Ectodermal cell (in vitro differentiated cells): ENCODE measurements around the gene DGKG.

ENCODE experiments used
- H3K27ac ChIP-seq: 2 replicates; pipeline ENCODE4 v1.7.0; 2013; ENCODE audit warnings: mild to moderate bottlenecking, low read depth, low read length; ENCODE audit not compliant: insufficient read depth, poor library complexity, severe bottlenecking
- H3K27me3 ChIP-seq: 2 replicates; pipeline ENCODE4 v1.7.0; 2013; ENCODE audit warnings: mild to moderate bottlenecking, low read length; ENCODE audit not compliant: insufficient read depth, control insufficient read depth, poor library complexity, severe bottlenecking
- H3K36me3 ChIP-seq: one replicate; pipeline ENCODE4 v1.7.0; 2013; ENCODE audit warnings: low read length; ENCODE audit not compliant: control insufficient read depth, insufficient read depth
- H3K4me1 ChIP-seq: one replicate; pipeline ENCODE4 v1.7.0; 2013; ENCODE audit warnings: low read length; ENCODE audit not compliant: control insufficient read depth, insufficient read depth
- H3K4me3 ChIP-seq: 2 replicates; pipeline ENCODE4 v1.7.0; 2013; ENCODE audit warnings: low read depth, low read length, control low read depth; ENCODE audit not compliant: insufficient read depth
- H3K9me3 ChIP-seq: 2 replicates; pipeline ENCODE4 v1.7.0; 2013; ENCODE audit warnings: mild to moderate bottlenecking, low read length, moderate library complexity; ENCODE audit not compliant: control insufficient read depth
- whole genome bisulfite sequencing, 2 experiments: methylation state at CpG; one replicate each; pipeline ENCODE4 v1.1.7; 2013; ENCODE audit warnings: missing lambda C conversion rate in 2 of 2; 5-methylcytosine and 5-hydroxymethylcytosine counted together

DGKG gene

GRCh38 chr3:186281176-186281575, 80.9 kb downstream of the DGKG start:
- Histone ChIP-seq H3K9me3 (no peaks in the 10 kb centered on the region), H3K27me3 (no peaks in the 10 kb centered on the region), H3K27ac (no peak overlapping the region), H3K4me1 (no peaks in the 10 kb centered on the region), H3K4me3 (no peak overlapping the region), H3K36me3 (no peaks in the 10 kb centered on the region)
- 80 to 88% methylated on average over 2 of the region's 2 CpGs for WGBS, 2 experiments

GRCh38 chr3:186280737-186281136, 81.3 kb downstream of the DGKG start:
- Histone ChIP-seq H3K4me3 (no peak overlapping the region), H3K9me3 (no peaks in the 10 kb centered on the region), H3K36me3 (no peaks in the 10 kb centered on the region), H3K27me3 (no peaks in the 10 kb centered on the region), H3K27ac (no peak overlapping the region), H3K4me1 (no peaks in the 10 kb centered on the region)
- 83 to 93% methylated on average over 3 of the region's 3 CpGs for WGBS, 2 experiments

GRCh38 chr3:186277268-186277909, 84.6 kb downstream of the DGKG start:
- Histone ChIP-seq H3K4me3 (no peak overlapping the region), H3K4me1 (no peaks in the 10 kb centered on the region), H3K27ac (no peak overlapping the region), H3K27me3 (no peaks in the 10 kb centered on the region), H3K9me3 (no peaks in the 10 kb centered on the region), H3K36me3 (no peaks in the 10 kb centered on the region)
- WGBS, 2 experiments: 56 to 61% methylated on average over 10 of the region's 10 CpGs

GRCh38 chr3:186275436-186275835, 86.6 kb downstream of the DGKG start:
- Histone ChIP-seq H3K9me3 (no peaks in the 10 kb centered on the region), H3K27ac (no peak overlapping the region), H3K4me3 (no peak overlapping the region), H3K36me3 (no peaks in the 10 kb centered on the region), H3K4me1 (no peaks in the 10 kb centered on the region), H3K27me3 (no peaks in the 10 kb centered on the region)
- WGBS, 2 experiments: 96 to 98% methylated on average over 5 of the region's 5 CpGs

GRCh38 chr3:186273586-186273985, 88.4 kb downstream of the DGKG start:
- no peaks in the 10 kb centered on the region for H3K36me3 ChIP-seq
- no peaks in the 10 kb centered on the region for H3K9me3 ChIP-seq
- H3K4me3 ChIP-seq: no peak overlapping the region
- H3K27ac ChIP-seq: no peak overlapping the region
- H3K4me1 ChIP-seq: no peaks in the 10 kb centered on the region
- 88 to 90% methylated on average over 16 of the region's 16 CpGs for WGBS, 2 experiments
- H3K27me3 ChIP-seq: no peaks in the 10 kb centered on the region

GRCh38 chr3:186270701-186271100, 91.3 kb downstream of the DGKG start:
- whole genome bisulfite sequencing, 2 experiments: 93 to 97% methylated on average over 7 of the region's 7 CpGs

GRCh38 chr3:186268616-186269448, 93.2 kb downstream of the DGKG start:
- Histone ChIP-seq H3K27me3 (no peaks in the 10 kb centered on the region), H3K4me1 (no peaks in the 10 kb centered on the region), H3K9me3 (no peaks in the 10 kb centered on the region), H3K27ac (no peak overlapping the region), H3K36me3 (no peaks in the 10 kb centered on the region), H3K4me3 (no peak overlapping the region)
- 91% methylated on average over 29 of the region's 29 CpGs for WGBS, 2 experiments

More at GRCh38 chr3:186270701-186271100, 91.3 kb downstream of the DGKG start:
- Histone ChIP-seq H3K36me3 (no peaks in the 10 kb centered on the region), H3K4me1 (no peaks in the 10 kb centered on the region), H3K9me3 (no peaks in the 10 kb centered on the region), H3K4me3 (no peak overlapping the region), H3K27me3 (no peaks in the 10 kb centered on the region), H3K27ac (no peak overlapping the region)

- no peak overlapping the region for H3K27ac ChIP-seq
- no peaks in the 10 kb centered on the region for H3K36me3 ChIP-seq
- H3K9me3 ChIP-seq: no peaks in the 10 kb centered on the region
- 92 to 97% methylated on average over 6 of the region's 6 CpGs for WGBS, 2 experiments
- H3K27me3 ChIP-seq: no peaks in the 10 kb centered on the region
- H3K4me3 ChIP-seq: no peak overlapping the region
- no peaks in the 10 kb centered on the region for H3K4me1 ChIP-seq
These were observed 94.3 kb downstream of the DGKG start for GRCh38 chr3:186267758-186268157.

- 84 to 85% methylated on average over 9 of the region's 9 CpGs for WGBS, 2 experiments
- Histone ChIP-seq H3K36me3 (no peaks in the 10 kb centered on the region), H3K27me3 (no peaks in the 10 kb centered on the region), H3K27ac (no peak overlapping the region), H3K4me1 (no peaks in the 10 kb centered on the region), H3K4me3 (no peak overlapping the region), H3K9me3 (no peaks in the 10 kb centered on the region)
These were observed 97.2 kb downstream of the DGKG start for GRCh38 chr3:186264608-186265400.

- Histone ChIP-seq H3K9me3 (no peaks in the 10 kb centered on the region), H3K4me1 (peaks cover 4% of the 10 kb centered on the region), H3K27me3 (no peaks in the 10 kb centered on the region), H3K4me3 (no peak overlapping the region), H3K36me3 (no peaks in the 10 kb centered on the region), H3K27ac (no peak overlapping the region)
- WGBS, 2 experiments: 48 to 58% methylated on average over 7 to 9 of the region's 9 CpGs
These were observed 100.4 kb downstream of the DGKG start for GRCh38 chr3:186261638-186262037.
